Measurements from ENCODE around the gene ZDHHC5.
A peak's percentile ranks its signal among the peaks of the same experiment; 100 is the strongest.

Gene ZDHHC5

DNA sequence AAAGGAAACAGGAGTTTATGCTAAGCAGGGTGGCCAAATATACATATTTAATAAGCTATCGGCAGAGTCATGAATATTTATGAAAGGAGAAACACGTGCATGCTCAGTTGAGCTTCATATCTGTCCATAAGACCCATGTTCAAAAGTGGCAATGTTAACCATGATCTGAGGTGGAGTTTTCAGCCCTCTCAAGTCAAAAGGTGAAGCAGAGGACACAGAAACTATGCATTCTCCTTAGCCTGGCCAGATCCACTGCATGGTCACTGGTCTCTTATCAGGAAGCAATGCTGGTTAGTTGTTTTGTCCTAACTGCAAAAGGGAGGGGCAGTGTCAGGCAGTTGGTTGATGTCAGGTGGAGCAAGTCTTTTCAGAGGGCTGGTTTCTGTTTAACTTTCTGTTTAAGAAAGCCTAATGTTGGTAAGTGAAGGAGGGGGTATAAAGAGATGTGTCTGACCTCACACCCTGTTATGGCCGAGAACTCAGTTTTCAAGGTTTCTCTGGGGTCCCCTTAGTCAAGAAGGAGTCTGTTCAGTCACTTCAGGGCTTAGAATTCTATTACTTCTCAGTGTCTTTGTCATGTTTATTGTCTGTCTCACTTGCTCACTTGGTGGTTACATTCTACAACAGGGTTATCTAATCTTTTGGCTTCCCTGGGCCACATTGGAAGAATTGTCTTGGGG lies 67.8 kb downstream of the ZDHHC5 start:
- DNase-seq: no peak

DNA sequence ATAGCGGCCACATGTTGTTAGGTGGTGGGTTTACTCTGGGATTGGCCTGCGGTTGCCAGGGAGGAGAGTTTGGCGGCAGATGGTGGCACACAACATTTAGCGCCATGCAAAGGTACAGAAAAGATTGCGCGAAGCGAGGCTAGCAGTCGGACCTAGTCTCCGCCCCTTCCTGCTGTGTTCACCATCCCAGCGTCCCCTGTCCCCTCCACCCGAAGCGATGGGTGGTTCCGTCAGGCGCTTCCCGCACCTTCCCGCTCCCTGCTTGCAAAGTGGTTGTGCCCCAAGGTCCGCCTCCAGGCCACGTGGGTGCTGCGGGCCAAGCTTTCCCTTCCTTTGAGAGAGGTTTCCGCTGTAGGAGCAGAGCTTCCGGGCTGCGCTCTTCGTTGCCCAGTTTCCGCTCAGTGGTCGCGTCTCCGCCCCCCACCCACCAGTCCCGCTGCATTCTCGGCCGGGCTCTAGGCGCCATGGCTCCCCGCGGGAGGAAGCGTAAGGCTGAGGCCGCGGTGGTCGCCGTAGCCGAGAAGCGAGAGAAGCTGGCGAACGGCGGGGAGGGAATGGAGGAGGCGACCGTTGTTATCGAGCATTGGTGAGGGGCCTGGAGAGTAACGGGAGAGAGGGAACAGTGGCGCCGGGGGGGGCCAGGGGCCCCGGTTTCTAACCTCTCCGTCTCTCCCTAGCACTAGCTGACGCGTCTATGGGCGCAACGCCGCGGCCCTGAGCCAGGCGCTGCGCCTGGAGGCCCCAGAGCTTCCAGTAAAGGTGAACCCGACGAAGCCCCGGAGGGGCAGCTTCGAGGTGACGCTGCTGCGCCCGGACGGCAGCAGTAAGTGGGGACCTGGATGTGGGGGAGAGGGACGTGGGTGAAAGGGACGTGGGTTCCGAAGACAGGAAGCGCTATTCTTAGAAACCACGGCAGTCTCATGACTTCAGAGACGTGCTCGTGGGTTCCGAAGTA lies 73.5 kb downstream of the ZDHHC5 start, which contains the start of gene SELENOH:
Gene SELENOH, plus strand, starts transcription at position 360 of the 955 bp plus-strand sequence. Its CDS starts 105 bp downstream, at position 465.
- DNase-seq: peak; percentile 94

DNA sequence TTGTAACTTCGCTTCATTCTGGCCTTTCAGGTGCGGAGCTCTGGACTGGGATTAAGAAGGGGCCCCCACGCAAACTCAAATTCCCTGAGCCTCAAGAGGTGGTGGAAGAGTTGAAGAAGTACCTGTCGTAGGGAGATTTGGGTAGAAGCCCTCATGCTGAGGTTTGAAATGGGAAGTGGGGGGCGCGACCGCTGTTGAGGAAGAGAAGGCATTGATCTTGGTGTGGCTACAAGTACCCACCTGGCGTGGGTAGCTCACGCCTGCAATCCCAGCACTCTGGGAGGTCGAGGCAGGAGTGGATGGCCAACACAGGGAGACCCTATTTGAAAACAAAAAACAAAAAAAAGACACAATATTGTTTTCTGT lies 74.2 kb downstream of the ZDHHC5 start:
- DNase-seq: no peak

DNA sequence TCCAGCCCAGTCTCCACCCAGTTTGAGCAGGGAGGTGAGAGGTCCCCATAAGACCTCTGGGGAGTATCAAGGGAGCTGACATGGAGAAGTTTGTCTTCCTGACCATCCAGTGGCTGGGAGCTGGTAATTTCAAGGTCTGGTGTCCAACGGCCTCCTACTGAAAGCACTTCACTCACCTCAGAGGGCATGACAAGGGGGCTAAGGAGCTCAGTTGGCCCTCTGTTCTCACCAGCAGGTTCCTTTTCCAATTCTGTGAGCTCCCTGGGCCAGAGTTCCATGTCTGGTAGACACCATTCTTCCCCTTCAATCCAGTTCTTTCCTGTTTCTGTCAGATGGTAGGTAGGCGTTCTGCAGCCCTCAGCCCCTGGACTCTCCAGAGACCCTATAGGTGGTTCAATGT lies 76.4 kb downstream of the ZDHHC5 start:
- DNase-seq: no peak

DNA sequence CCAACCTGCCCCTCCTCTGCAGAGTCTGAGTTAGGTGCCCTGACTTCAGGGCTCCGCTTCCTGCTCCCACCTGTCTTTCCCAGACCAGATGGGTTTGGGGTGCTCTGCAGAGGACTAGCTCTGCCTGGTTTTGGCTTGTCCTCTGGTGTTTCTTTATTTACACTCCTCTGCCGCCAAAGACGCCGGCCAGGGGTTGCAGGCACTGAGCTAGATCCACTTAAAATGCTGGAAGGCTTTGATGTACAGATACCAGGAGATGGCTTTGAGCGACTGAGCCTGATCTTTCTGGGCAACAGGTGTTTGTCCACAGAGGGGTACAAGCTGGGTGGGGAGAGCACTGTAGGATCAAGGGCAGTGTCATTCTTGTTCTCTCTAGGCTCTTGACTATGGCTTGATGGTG lies 77.3 kb downstream of the ZDHHC5 start:
- no peak for DNase-seq

DNA sequence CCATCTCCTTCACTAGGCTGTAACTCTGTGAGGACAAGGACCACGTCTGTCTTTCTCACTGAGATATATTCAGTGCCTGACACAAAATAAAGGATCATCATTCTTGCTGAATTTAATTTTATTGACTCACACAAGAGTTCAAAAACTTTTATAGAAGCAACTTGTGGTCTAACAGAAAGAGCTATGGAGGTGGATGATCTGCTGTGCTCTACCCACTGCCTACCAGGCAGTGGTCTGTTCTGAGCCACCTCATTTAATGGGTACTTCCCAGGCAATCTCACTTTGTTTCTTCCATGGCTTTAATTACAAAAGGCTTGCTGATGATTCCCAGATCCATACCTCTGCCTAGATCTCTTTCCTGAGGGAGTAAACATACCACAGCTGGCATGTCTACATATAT lies 79.0 kb downstream of the ZDHHC5 start:
- DNase-seq: no peak
